Thyroid gland (tissue), 4 donors: ENCODE measurements around the gene APOL4.

Source experiments
- POLR2A ChIP-seq, 2 donors: fragments of 450-650 bp; IDR thresholded peaks; one replicate each; pipeline ENCODE4 v1.6.1; 2017; ENCODE audit warnings: antibody characterized with exemption in 2 of 2, mild to moderate bottlenecking in 2 of 2, moderate library complexity in 1 of 2
- TF ChIP-seq, protein P1 (sequence below), 6 experiments: fragments of 200-600 bp in 3 of 6; fragments of 450-650 bp in 3 of 6; sonication (generic) in 3 of 6; IDR thresholded peaks; one replicate each; pipeline ENCODE4 v1.5.1; 2016 to 2019; ENCODE audit warnings: antibody characterized with exemption in 6 of 6, mild to moderate bottlenecking in 2 of 6, inconsistent platforms in 1 of 6, moderate library complexity in 1 of 6

DNA sequence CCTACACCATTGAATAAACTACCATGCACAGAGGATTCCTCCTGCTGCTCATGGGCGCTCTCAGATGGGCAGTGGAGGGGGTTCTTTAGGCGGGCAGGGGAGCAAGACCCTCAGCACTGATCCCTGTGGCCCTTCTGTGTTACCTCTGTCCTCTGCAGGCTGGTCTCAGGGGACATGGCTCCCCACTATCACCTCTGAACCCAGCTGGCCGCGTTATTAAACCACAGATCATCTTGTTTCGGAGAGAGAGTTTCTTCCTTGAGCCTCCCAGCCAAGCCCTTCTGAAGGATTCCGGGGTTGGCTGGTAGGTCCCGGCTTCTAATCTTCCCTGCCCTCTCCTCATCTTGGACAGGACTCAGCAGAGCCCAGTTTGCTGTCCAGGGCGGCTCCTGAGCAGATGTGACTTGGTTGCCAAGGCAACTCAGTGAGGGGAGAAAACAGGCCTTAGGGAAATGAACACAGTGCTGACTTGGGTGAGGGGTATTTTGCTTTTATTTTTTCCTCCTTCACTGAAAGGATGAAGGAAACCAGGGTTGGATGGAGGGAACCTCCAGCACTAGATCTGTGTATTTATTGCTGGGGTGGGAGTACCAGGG lies 54.3 kb downstream of the APOL4 start:
- TF ChIP-seq, protein P1, sequence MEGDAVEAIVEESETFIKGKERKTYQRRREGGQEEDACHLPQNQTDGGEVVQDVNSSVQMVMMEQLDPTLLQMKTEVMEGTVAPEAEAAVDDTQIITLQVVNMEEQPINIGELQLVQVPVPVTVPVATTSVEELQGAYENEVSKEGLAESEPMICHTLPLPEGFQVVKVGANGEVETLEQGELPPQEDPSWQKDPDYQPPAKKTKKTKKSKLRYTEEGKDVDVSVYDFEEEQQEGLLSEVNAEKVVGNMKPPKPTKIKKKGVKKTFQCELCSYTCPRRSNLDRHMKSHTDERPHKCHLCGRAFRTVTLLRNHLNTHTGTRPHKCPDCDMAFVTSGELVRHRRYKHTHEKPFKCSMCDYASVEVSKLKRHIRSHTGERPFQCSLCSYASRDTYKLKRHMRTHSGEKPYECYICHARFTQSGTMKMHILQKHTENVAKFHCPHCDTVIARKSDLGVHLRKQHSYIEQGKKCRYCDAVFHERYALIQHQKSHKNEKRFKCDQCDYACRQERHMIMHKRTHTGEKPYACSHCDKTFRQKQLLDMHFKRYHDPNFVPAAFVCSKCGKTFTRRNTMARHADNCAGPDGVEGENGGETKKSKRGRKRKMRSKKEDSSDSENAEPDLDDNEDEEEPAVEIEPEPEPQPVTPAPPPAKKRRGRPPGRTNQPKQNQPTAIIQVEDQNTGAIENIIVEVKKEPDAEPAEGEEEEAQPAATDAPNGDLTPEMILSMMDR (IDR thresholded peaks at IDR 0.05): no peak
- TF ChIP-seq POLR2A (IDR thresholded peaks at IDR 0.05): no peak
